GM21723 (cell line): ENCODE measurements around the gene ALPL.

Experiments
- ATAC-seq: cut with Tn5 transposase; IDR thresholded peaks from one replicate; pipeline ENCODE4 v1.9.1; 2021; ENCODE audit warnings: mild to moderate bottlenecking, moderate library complexity; ENCODE audit not compliant: unreplicated experiment

Gene ALPL

DNA sequence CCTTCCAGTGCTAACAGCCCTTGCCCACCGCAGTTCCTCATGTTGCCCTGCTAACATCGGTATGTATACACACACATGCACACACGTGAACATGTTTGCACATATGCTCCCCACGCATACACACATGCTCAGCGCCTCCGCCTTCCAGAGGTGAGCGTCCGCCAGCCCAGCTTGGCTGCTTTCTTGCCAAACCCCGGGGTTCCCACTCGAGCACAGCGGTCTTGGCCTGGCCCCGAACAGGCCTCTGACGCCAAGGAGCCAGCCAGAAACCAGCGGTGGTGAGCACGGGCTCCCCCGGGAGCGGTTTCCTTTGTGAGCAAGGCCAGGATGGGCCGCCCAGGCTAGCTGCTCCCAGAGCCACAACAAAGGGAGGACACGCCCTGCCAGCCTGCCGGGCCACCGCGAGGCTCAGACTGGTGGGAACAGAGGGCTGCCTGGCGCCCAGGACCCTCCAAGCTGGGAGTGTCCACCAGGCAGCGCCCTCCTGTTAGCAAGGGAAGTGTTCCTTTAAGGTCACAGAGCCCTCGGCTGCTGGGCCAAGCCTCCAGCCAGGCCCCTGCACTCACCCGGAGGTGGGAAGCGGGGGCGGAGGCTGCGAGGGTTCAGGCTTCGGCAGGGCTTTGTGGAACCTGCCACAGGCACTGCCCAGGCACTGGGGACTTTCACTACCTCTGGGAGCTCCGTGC is 65.4 kb downstream of the ALPL start:
- no peak for ATAC-seq

DNA sequence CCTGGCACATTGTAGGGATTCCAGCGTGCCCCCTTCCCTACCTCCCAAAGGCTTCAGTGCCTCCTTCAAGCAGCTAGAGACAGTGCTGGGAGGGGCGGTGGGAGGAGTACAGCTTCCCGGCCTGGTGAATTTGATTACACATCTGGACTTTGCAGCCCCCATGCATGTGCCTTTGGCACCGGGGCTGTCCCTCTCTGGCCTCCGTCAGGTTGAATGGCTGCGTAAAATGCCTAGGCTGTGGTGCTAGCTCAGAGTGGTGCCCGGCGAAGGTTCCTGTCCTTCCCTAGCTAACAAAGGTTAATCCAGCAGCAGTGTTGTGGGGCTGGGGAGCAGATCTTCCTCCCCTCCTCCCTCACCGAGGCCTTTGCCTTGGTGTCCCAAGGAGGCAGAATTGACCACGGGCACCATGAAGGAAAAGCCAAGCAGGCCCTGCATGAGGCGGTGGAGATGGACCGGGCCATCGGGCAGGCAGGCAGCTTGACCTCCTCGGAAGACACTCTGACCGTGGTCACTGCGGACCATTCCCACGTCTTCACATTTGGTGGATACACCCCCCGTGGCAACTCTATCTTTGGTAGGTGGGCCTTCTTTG is 66.2 kb downstream of the ALPL start:
- ATAC-seq: no peak

DNA sequence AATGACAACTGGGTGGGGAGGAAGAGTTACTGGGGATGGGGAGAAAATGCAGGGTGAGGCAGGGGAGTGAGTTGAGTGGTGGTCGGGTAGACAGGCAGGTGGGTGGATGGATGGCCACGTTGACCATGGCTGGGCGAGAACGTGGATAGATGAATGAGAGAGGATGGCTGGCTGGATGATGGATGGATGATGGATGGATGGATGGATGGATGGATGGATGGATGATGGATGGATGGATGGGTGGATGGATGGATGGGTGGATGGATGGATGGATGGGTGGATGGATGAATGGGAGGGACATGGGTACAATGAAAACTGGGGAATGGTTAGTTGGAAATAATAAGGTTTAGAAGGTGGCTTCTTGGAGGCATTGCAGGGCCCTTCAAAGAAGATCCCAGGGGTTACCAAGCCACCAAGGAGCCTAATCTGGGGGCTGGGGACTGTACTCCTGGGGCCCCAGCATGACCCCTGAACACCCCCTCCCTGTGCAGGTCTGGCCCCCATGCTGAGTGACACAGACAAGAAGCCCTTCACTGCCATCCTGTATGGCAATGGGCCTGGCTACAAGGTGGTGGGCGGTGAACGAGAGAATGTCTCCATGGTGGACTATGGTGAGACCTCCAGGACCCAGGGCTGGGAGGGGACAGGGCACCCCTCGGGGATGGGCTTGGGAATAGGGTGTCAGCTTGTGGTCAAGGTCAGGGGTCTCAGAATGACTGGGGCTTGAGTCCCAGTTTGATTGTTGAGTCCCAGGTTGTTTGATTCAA is 67.0 kb downstream of the ALPL start:
- ATAC-seq: no peak

DNA sequence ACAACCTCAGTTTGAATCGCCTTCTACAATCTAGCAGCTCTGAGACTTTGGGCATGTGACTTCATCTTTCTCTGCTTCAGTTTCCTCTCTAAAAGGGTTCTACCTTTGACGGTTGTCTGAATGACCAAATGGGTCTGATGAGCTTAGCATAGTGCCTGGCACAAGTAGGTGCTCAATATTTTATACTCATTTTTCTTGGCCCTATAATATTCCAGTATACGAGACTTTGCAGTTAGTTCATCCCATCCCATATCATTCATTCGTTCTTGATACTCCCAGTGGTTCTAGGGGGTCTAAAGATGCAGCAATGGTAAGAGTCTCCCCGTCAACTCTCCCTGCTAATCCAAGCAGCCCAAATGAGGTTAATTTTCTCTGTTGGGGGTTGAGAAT is 67.6 kb downstream of the ALPL start:
- no peak for ATAC-seq

DNA sequence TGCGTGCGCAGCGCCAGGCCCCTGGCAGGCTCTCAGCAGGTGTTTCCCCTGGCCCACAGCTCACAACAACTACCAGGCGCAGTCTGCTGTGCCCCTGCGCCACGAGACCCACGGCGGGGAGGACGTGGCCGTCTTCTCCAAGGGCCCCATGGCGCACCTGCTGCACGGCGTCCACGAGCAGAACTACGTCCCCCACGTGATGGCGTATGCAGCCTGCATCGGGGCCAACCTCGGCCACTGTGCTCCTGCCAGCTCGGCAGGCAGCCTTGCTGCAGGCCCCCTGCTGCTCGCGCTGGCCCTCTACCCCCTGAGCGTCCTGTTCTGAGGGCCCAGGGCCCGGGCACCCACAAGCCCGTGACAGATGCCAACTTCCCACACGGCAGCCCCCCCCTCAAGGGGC is 68.1 kb downstream of the ALPL start:
- no peak for ATAC-seq

DNA sequence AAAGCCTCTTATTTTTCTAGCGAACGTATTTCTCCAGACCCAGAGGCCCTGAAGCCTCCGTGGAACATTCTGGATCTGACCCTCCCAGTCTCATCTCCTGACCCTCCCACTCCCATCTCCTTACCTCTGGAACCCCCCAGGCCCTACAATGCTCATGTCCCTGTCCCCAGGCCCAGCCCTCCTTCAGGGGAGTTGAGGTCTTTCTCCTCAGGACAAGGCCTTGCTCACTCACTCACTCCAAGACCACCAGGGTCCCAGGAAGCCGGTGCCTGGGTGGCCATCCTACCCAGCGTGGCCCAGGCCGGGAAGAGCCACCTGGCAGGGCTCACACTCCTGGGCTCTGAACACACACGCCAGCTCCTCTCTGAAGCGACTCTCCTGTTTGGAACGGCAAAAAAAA is 68.7 kb downstream of the ALPL start:
- ATAC-seq: no peak

DNA sequence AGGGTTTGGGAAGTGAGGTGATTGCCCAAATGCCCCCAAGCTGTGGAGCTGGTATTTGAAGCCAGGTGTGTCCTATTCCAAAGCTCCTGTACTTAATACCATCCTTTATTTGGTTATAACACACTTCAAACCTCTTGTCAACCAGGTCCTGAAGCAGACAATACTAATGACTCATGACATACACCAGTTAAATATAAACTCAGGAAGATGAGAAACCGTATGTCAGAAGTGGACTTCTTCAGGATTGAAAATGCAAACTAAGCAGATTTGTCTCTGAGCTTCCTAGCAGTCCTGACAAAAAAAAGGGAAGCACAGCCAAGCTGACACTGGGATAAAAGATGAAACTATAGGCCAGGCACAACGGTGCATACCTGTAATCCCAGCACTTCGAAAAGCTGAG is 70.6 kb downstream of the ALPL start:
- no peak for ATAC-seq

DNA sequence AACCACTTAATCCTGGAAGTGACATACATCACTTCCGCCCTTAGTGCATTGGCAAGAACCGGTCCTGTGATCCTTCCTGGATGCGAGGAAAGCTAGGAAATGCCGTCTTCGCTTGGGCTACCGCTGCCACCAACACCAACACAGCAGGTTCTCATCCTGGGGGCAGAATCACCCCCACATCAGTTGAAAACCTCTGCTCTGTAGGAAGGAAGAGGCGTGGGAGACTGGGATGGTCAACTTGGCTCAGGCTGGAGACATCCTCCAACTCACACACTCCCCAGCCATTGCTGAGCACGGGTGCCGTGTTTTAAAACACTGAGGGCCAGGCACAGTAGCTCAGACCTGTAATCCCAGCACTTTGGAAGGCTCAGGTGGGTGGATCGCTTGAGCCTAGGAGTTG is 74.9 kb downstream of the ALPL start:
- no peak for ATAC-seq

DNA sequence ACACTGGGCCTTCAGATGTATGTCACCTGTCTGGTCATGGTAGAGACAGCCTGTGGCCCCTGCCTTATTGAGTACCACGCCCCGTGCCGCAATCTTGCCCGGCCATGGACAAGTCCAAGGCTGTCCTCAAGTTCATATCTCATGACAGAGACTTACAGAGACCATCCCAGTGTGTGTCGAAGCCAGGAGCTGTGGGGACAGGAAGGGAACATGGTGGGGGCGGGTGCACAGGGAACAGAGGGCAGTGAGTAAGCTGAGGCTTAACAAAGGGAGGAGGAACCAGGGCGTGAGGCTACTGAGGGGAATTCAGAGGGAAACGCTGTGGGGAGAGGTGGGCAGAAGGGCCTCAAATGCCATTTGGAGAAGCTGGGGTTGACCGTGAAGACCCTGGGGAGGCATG is 75.8 kb downstream of the ALPL start:
- ATAC-seq: no peak

DNA sequence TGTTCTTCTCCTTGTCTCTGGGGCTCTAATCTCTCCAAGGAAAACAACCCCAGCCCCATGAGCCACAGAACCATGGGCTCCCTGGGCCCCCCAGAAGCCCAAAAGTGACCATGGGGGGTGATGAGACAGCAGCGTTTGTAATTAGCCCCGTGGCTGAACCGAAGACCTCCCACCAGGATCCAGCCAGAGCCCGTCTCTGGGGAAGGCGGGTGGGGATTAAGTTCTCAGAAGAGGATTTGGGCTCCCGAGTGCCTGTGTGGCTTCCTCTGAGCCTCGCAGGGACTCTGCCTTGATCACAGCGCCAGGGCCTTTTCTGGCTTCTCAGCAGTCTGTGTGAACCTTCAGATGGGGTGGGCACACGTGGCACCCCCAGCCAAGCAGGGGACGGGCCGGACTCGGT is 77.0 kb downstream of the ALPL start:
- no peak for ATAC-seq

DNA sequence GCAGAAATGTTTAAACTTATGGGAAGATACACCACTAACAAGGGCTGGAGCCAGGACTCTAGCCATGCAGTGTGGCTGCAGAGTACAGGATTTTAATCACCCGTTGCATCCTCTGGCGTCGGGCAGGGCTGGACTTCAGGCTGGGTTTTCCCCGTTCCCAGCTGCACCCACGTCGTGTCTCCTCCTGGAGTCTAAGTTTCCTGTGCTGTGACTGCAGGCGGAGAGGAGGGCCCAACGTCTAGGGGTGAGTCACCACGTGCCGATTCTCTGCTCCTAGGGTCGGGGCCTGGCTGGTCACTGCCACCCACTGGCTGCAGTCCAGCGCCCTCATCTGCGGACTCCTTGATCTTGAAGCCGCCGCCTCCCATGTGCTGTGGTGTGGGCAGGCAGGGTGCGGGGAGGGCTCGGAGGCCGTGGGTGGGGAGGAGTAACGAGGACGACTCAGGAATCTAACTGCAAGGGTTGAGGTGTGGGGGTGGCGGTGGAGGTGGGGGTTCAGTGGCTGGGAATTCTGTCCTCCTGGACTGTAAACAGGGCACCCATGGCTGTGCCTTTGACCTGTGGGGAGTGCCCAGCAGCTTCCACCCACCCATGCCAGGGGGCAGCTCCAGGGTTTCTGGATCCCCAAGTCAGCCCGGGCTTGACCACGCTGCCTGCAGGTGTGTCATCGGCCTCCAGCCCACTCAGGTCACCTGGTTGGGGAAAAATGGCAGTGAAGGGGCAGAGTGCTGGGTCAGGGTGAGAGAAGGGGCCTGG is 77.8 kb downstream of the ALPL start:
- no peak for ATAC-seq

DNA sequence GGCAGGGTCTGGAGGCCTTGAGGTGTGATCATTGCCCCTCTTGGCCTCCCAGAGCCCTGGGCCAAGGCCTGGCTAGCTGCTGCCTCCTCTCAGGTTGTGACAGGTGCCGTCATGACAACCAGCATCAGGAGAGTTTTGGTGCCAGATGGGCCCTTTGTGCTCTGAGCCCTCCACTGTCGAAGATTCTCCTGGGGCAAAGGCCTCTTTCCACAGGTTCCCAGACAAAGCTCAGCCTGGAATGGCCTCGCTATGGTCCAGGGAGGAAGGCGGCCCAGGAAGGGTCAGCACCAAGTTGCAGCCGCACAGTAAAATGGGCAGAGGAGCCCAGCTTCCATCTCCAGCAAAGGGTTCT is 78.4 kb downstream of the ALPL start:
- ATAC-seq: no peak

DNA sequence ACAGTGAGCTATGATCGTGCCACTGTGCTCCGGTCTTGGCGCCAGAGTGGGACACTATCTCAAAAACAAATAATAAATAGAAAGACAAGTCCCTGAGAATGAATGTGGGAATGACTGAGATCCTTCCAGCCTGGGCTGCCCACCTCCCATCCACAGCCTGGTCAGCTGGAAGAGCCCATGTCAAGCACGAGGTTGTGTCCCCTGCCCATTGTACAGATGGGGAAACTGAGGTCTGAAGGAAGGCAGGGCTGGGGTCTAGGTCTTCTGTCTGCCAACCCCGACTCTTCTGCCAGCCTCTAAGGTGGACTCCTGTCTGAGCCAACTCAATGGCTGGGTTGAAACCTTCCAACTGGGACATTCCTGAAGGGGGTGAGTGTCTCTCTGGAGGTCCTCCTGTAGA is 80.4 kb downstream of the ALPL start:
- no peak for ATAC-seq

DNA sequence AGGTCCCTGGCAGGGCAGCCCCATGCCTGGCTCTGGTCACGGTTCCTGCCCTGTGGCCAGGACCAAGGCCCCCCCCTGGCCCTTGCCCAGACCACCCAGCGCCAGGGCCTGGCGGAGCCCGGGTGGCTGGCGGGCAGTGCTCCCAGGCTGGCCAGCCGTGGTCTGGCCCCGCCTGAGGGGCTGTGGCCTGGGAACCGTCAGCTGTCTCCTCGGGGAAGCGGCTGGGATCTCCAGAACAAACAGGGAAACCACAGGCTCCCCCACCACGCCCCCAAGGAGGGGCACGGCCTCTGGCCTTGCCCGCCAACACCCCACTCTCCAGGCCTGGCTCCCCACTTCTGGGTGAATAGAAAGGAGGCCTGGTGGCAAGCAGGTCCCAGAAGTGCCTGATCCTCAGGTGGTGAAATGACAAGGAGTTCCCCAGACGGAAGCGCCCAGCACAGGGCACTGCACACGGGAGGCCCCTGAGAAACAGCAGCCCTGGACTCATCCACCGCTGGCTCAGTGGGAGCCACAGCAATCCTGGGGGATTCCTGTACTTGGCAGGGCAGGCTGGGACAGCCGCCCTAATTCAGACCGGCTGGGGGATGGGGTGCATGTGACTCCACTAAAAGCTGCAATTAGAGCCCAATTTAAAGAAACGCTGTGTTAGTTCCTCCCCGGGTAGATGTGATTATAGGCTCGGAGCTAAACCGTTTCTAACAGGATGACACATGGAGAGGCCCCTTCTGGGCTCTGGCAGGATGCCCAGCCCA is 81.1 kb downstream of the ALPL start:
- ATAC-seq: no peak

DNA sequence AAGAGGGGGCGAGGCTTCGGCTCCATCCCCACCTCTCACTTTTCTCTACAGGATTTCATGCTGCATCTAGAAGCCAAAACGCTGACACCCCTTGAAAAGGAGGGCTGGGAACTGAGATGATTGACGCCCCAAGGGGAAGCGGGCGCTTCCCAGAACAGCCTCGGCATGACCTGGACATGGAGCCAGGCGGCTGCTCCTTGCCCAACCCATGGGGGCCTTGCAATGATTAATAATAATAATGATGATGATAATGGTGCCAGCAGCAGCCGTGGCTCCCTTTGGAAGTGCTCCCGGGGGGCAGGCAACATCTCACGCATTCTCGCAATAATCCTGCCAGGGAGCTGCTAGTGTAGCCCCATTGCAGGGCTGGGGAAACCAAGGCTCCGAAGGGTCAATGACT is 81.7 kb downstream of the ALPL start:
- ATAC-seq: no peak

DNA sequence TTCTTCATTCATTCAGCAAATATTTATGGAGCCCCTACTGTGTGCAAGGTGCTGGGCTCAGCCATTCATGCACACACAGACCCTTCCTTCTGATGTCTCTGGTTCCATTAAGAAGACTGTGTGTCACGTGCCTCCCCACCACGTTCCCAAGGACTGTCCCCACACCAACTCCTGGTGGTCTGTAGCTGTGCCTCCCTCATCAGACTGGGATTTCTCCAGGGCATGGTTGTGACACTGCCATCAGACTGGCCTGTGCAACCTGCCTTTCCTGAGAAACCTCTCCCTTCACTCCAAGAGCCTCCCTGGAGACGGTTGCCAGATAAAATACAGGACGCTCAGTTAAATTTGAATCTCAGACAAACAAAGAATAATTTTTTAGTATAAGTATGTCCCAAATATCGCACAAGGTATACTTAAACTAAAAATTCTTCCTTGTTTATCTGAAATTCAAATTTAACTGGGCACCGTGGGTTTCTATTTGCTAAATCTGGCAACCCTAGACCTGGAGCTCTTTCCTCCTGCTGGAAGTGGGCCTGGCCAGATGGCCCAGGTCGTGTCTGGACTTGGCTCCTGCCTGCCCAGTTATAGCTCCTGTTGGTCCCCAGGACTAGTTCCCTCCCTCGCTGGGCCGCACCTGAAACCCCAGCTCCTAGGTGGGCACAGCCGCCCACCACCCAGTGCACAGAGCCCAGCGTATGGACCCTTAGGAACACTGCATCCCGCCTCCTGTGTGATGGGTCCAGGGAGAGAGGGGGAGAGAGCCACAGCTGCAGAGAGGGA is 83.1 kb downstream of the ALPL start:
- ATAC-seq: no peak

DNA sequence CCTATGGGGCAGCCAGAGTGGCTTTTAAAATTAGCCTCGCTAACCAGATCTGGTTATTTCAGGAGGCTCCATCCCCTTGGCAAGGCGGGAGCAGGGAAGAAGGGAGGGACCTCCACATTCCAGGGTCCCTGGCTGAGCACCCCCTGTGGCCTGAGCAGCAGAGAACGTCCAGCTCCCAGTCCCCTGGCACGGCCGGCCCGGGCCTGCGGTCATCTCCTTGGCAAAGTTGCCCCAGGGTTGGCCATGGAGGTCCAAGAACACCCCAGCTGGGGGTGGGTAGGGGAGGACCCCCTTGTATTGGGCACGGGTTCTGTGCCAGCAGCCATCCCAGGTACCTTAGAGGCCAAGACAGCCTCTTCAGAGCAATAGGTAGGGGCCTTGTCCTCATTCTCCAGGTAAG is 84.0 kb downstream of the ALPL start:
- no peak for ATAC-seq

DNA sequence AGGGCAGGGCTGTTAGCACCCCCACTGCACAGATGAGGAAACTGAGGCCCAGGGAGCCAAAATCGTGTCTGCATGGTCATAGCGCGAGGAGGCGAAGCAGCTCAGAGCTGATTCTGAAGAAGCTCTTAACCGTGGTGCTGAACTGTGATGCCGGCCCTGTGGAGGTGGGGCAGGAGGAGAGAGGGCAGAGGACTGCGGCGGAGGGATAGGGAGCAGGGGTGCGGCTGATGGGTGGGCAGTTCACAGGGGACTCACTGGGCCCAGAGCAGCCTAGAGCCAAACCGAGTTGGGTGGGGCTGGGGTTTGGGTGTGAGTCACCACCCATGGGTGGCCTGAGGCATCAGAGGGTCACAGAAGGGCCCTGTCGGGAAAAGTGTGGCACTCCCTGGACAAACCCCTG is 85.3 kb downstream of the ALPL start:
- no peak for ATAC-seq

DNA sequence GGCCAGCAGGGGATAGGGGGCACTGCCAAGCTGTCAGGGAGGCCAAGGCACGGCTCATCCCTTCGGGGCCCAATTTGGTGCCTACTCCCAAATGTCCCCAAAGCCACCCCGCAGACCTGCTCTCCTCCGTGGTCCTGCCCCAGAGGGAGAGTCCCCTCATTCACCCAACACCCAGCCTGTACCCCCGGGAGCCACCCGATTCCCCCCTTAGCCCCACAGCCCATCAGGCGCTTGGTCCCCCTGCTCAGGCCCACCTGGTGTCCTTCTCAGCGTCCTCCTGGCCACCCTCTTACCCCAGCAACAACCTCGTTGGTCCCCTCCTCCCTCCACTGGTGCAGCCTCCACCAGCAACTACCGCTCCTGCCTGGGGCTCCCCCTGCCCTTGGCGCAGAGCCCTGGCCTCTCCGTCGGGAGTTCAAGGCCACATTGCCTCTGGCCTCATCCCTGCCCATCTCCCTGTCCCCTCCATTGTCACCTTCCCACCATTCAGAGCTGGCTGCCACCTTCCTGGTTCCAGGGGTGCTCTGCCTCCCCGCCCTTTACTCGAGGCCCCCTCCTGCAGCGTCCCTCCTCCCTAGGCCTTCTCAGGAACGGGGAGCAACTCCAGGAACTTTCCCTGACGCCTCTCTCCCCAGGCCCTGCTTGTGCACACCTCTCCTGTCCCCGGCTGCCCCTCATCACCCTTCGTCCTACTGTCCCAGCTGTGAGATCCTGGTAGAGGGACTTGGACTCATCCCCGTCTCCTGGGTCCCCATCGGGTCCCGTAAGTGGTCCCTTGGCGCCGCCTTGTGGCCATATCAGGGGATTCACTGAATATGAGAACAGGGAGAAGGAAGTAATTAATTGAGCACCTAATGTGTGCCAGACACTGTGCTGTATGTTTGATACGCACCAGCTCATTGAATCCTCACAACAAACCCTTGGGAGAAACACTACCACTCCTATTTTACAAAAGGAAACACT is 86.0 kb downstream of the ALPL start:
- ATAC-seq: no peak
